Testis (tissue), 3 donors: Measurements from ENCODE around the gene WRAP73. TPM values are rescaled to one million over a fixed set of nuclear protein-coding genes. Genes with fewer than 3 reads are reported as not detected.

ENCODE experiments used
- DNase-seq: peaks from one replicate; pipeline ENCODE4 v3.0.0-alpha.2; 2019
- H3K27ac ChIP-seq, 2 donors: fragments of 200-600 bp; sonication (generic); one replicate each; pipeline ENCODE4 v1.5.1; 2019
- H3K27me3 ChIP-seq: fragments of 200-600 bp; sonication (generic); one replicate; pipeline ENCODE4 v1.5.1; 2019
- H3K36me3 ChIP-seq: fragments of 200-600 bp; sonication (generic); one replicate; pipeline ENCODE4 v1.5.1; 2017; ENCODE audit warnings: low read depth; ENCODE audit errors: missing control alignments
- H3K4me1 ChIP-seq: fragments of 200-600 bp; sonication (generic); one replicate; pipeline ENCODE4 v1.5.1; 2019
- H3K4me3 ChIP-seq, 2 donors: fragments of 200-600 bp; sonication (generic); one replicate each; pipeline ENCODE4 v1.5.1; 2017 to 2019
- H3K9me3 ChIP-seq: fragments of 200-600 bp; sonication (generic); one replicate; pipeline ENCODE4 v1.5.1; 2017
- CTCF ChIP-seq, 3 experiments: fragments of 450-650 bp in 2 of 3; fragments of 200-600 bp in 1 of 3; sonication (generic) in 1 of 3; IDR thresholded peaks; one replicate each; pipeline ENCODE4 v1.5.1; 2016 to 2019; ENCODE audit warnings: antibody characterized with exemption in 3 of 3, mild to moderate bottlenecking in 2 of 3, moderate library complexity in 1 of 3
- POLR2A ChIP-seq: fragments of 450-650 bp; IDR thresholded peaks from one replicate; pipeline ENCODE4 v1.6.1; 2017; ENCODE audit warnings: antibody characterized with exemption, mild to moderate bottlenecking, moderate library complexity
- WGBS, 2 donors: methylation state at CpG; one replicate each; pipeline ENCODE4 v1.1.5; 2018; 5-methylcytosine and 5-hydroxymethylcytosine counted together
- intact Hi-C: fragments of 100-400 bp; cut with DNase I; formaldehyde crosslinking; loops from one replicate; pipeline ENCODE4 v1.15.1; 2023; ENCODE audit warnings: low total_unique reads
- polyA plus RNA-seq: library from polyadenylated mRNA; stranded (reverse); fragments of 350-450 nt; fragmentation: Illumina TruSeq; extraction: RNeasy Lipid Tissue Mini Kit (QIAGEN cat#74804); gene quantifications from one replicate; pipeline ENCODE4 v1.2.3, GENCODE V29; 2014; ENCODE audit warnings: low read depth, low replicate concordance; ENCODE audit not compliant: insufficient read depth
- total RNA-seq, 2 donors: library from RNA; depleted of rRNA; stranded (reverse); fragments of >200 nt; gene quantifications; one replicate each; pipeline ENCODE4 v1.2.3, GENCODE V29; 2016

Gene WRAP73
- total and polyA plus RNA-seq, 3 donors from 2014 or later = 26.1 to 34.2 (median 32.5) TPM

- no peak for DNase-seq
- Histone ChIP-seq H3K27me3 (no peaks in the 10 kb centered on the region), H3K27ac (no peak overlapping the region), H3K4me1 (peaks cover 14% of the 10 kb centered on the region), H3K4me3 (no peak overlapping the region), H3K36me3 (no peaks in the 10 kb centered on the region), H3K9me3 (no peaks in the 10 kb centered on the region)
- TF ChIP-seq CTCF (IDR thresholded peaks at IDR 0.05) (no peak), POLR2A (no peak)
- 93% methylated on average over 7 of the region's 7 CpGs; no CpG with 5 or more reads in 1 of the 2 donors for WGBS, 2 donors
- intact Hi-C loops = no loop called here
Measured at GRCh38 chr1:3595949-3596348, 54.0 kb downstream of the WRAP73 start.

- H3K27me3 ChIP-seq = no peaks in the 10 kb centered on the region
- TF ChIP-seq CTCF (IDR thresholded peaks at IDR 0.05) (no peak), POLR2A (no peak)
- no peak overlapping the region for H3K27ac ChIP-seq
- WGBS, 2 donors = 79 to 89% methylated on average over 23 to 31 of the region's 31 CpGs
- no peaks in the 10 kb centered on the region for H3K36me3 ChIP-seq
- no peak for DNase-seq
- H3K4me1 ChIP-seq = peaks cover 14% of the 10 kb centered on the region
- intact Hi-C loops = no loop called here
- no peak overlapping the region for H3K4me3 ChIP-seq
- no peaks in the 10 kb centered on the region for H3K9me3 ChIP-seq
Measured at GRCh38 chr1:3594706-3595377, 55.1 kb downstream of the WRAP73 start.

- TF ChIP-seq CTCF (IDR thresholded peaks at IDR 0.05) (no peak), POLR2A (no peak)
- Histone ChIP-seq H3K27me3 (no peaks in the 10 kb centered on the region), H3K36me3 (no peaks in the 10 kb centered on the region), H3K9me3 (no peaks in the 10 kb centered on the region), H3K4me3 (no peak overlapping the region), H3K4me1 (peaks cover 14% of the 10 kb centered on the region), H3K27ac (no peak overlapping the region)
- intact Hi-C loops = no loop called here
- 68 to 91% methylated on average over 9 to 10 of the region's 10 CpGs for WGBS, 2 donors
- DNase-seq = no peak
Measured at GRCh38 chr1:3593745-3594144, 56.2 kb downstream of the WRAP73 start.

- TF ChIP-seq CTCF (IDR thresholded peaks at IDR 0.05) (no peak), POLR2A (no peak)
- DNase-seq = no peak
- 71 to 86% methylated on average over 2 to 17 of the region's 17 CpGs for WGBS, 2 donors
- no peak overlapping the region for H3K4me3 ChIP-seq
- intact Hi-C loops = no loop called here
- H3K9me3 ChIP-seq = no peaks in the 10 kb centered on the region
- no peaks in the 10 kb centered on the region for H3K27me3 ChIP-seq
- H3K27ac ChIP-seq = no peak overlapping the region
- H3K36me3 ChIP-seq = no peaks in the 10 kb centered on the region
- H3K4me1 ChIP-seq = peaks cover 12% of the 10 kb centered on the region
Measured at GRCh38 chr1:3593334-3593733, 56.6 kb downstream of the WRAP73 start.
